H1 (cell line): ENCODE results near the gene SPPL3. TPM values are rescaled to one million over a fixed set of nuclear protein-coding genes. Genes with fewer than 3 reads are reported as not detected.

Source experiments
- CTCF ChIA-PET: fragments of 300-600 bp; sonication (Branson Sonifier 250); formaldehyde crosslinking; loops from one replicate; lab custom pipeline; 2021; ENCODE audit not compliant: partially characterized antibody; lab: Charles Lee
- POLR2A ChIA-PET: fragments of 300-600 bp; sonication (Branson Sonifier 250); formaldehyde crosslinking; loops from one replicate; lab custom pipeline; 2021; ENCODE audit warnings: inconsistent platforms; ENCODE audit not compliant: partially characterized antibody; lab: Charles Lee
- DNase-seq, 2 experiments: peaks; one replicate each; pipeline versions ENCODE4 v3.0.0 to v3.0.0-alpha.2; 2010 to 2022; ENCODE audit warnings: low spot score in 2 of 2, low read depth in 1 of 2, mixed read lengths in 1 of 2
- FAIRE-seq: peaks from 2 replicates; lab custom pipeline; 2011; peaks lifted over from hg19 to GRCh38; lab: Jason Lieb, UNC
- H2AFZ ChIP-seq: 2 replicates; pipeline ENCODE4 v1.8.1; 2012; ENCODE audit warnings: low read length, inconsistent platforms
- H2AK5ac ChIP-seq: 2 replicates; pipeline ENCODE4 v1.6.1; 2013; ENCODE audit warnings: low read depth, low read length
- H2BK120ac ChIP-seq: replicated peaks from 2 replicates; pipeline ENCODE3; 2013; ENCODE audit warnings: low read depth, low read length, inconsistent platforms
- H2BK12ac ChIP-seq: 2 replicates; pipeline ENCODE4 v1.6.1; 2013; ENCODE audit warnings: low read depth, low read length
- H2BK15ac ChIP-seq: 2 replicates; pipeline ENCODE4 v1.6.1; 2013; ENCODE audit warnings: low read length
- H2BK20ac ChIP-seq: 2 replicates; pipeline ENCODE4 v1.6.1; 2013; ENCODE audit warnings: low read length
- H2BK5ac ChIP-seq: 2 replicates; pipeline ENCODE4 v1.6.1; 2013; ENCODE audit warnings: low read depth, low read length
- H3K14ac ChIP-seq: 2 replicates; pipeline ENCODE4 v1.6.1; 2013; ENCODE audit warnings: inconsistent platforms; ENCODE audit not compliant: insufficient read length
- H3K18ac ChIP-seq: 2 replicates; pipeline ENCODE4 v1.6.1; 2013; ENCODE audit warnings: low read length; ENCODE audit errors: extremely low read depth
- H3K23ac ChIP-seq: 2 replicates; pipeline ENCODE4 v1.6.1; 2013; ENCODE audit warnings: inconsistent platforms; ENCODE audit not compliant: insufficient read length
- H3K23me2 ChIP-seq: 2 replicates; pipeline ENCODE4 v1.6.1; 2013; ENCODE audit warnings: low read depth, low read length
- H3K27ac ChIP-seq: 2 replicates; pipeline ENCODE4 v1.6.1; 2011; ENCODE audit warnings: low read depth, low read length, inconsistent platforms
- H3K27me3 ChIP-seq, 4 experiments: replicated peaks in 1 of 4; 1 replicate in 1 of 4; 2 replicates in 3 of 4; pipeline versions ENCODE4 v1.6.1 to v1.8.1; 2011 to 2013; ENCODE audit warnings: low read length in 3 of 4, mild to moderate bottlenecking in 3 of 4, inconsistent platforms in 2 of 4, mixed read lengths in 2 of 4, moderate library complexity in 1 of 4; ENCODE audit not compliant: control insufficient read depth in 3 of 4, insufficient read depth in 3 of 4; ENCODE audit errors: extremely low read depth in 1 of 4
- H3K36me3 ChIP-seq, 4 experiments: 2 replicates each; pipeline versions ENCODE4 v1.6.1 to v1.8.1; 2011 to 2013; ENCODE audit warnings: mild to moderate bottlenecking in 4 of 4, low read length in 3 of 4, moderate library complexity in 2 of 4, control low read depth in 1 of 4, inconsistent platforms in 1 of 4; ENCODE audit not compliant: insufficient read depth in 4 of 4, control insufficient read depth in 2 of 4
- H3K4ac ChIP-seq: replicated peaks from 2 replicates; pipeline ENCODE3; 2013; ENCODE audit warnings: low read length, low read depth, mixed read lengths, inconsistent platforms; ENCODE audit not compliant: insufficient read length
- H3K4me1 ChIP-seq, 4 experiments: replicated peaks in 1 of 4; 1 replicate in 1 of 4; 2 replicates in 3 of 4; pipeline versions ENCODE4 v1.6.1 to v1.8.1; 2011 to 2013; ENCODE audit warnings: low read length in 3 of 4, inconsistent platforms in 2 of 4, mixed read lengths in 1 of 4; ENCODE audit not compliant: insufficient read depth in 4 of 4, control insufficient read depth in 3 of 4
- H3K4me2 ChIP-seq, 2 experiments: 2 replicates each; pipeline versions ENCODE4 v1.6.1 to v1.8.1; 2011 to 2013; ENCODE audit warnings: low read depth in 2 of 2, low read length in 2 of 2, control low read depth in 1 of 2, inconsistent platforms in 1 of 2, mild to moderate bottlenecking in 1 of 2; ENCODE audit not compliant: insufficient read depth in 1 of 2
- H3K4me3 ChIP-seq, 4 experiments: fragments of 200-600, 300-600 bp in 1 of 4; sonication (generic), shearing (Covaris generic), sonication (Bioruptor Twin) in 1 of 4; 2 replicates each; pipeline versions ENCODE4 v1.5.1 to v1.8.1; 2011 to 2016; ENCODE audit warnings: low read length in 4 of 4, low read depth in 3 of 4, control low read depth in 2 of 4, inconsistent platforms in 2 of 4, mild to moderate bottlenecking in 2 of 4, mixed read lengths in 1 of 4, moderate library complexity in 1 of 4; ENCODE audit not compliant: insufficient read depth in 2 of 4; ENCODE audit errors: extremely low read depth in 1 of 4
- H3K56ac ChIP-seq: replicated peaks from 2 replicates; pipeline ENCODE3; 2013; ENCODE audit warnings: low read depth, mild to moderate bottlenecking, mixed read lengths, low read length, inconsistent platforms; ENCODE audit not compliant: insufficient read length
- H3K79me1 ChIP-seq: 2 replicates; pipeline ENCODE4 v1.6.1; 2013; ENCODE audit warnings: low read depth, low read length, control low read depth
- H3K79me2 ChIP-seq, 2 experiments: 2 replicates each; pipeline versions ENCODE4 v1.6.1 to v1.8.1; 2012 to 2013; ENCODE audit warnings: low read length in 2 of 2, mild to moderate bottlenecking in 2 of 2, inconsistent platforms in 1 of 2; ENCODE audit not compliant: insufficient read depth in 2 of 2, control insufficient read depth in 1 of 2
- H3K9ac ChIP-seq, 4 experiments: replicated peaks in 1 of 4; 1 replicate in 1 of 4; 2 replicates in 3 of 4; pipeline versions ENCODE4 v1.6.1 to v1.8.1; 2011 to 2013; ENCODE audit warnings: low read depth in 3 of 4, low read length in 3 of 4, control low read depth in 2 of 4, mild to moderate bottlenecking in 2 of 4, moderate library complexity in 2 of 4, inconsistent platforms in 1 of 4; ENCODE audit errors: extremely low read depth in 1 of 4
- H3K9me3 ChIP-seq, 2 experiments: 2 replicates each; pipeline versions ENCODE4 v1.6.1 to v1.8.1; 2012 to 2013; ENCODE audit warnings: mild to moderate bottlenecking in 2 of 2, moderate library complexity in 2 of 2, control low read depth in 1 of 2, inconsistent platforms in 1 of 2, low read depth in 1 of 2, low read length in 1 of 2, mixed read lengths in 1 of 2; ENCODE audit not compliant: insufficient read depth in 2 of 2
- H4K20me1 ChIP-seq, 2 experiments: replicated peaks in 1 of 2; 2 replicates each; pipeline versions ENCODE3 to v1.8.1; 2011 to 2013; ENCODE audit warnings: inconsistent platforms in 2 of 2, low read length in 2 of 2, mild to moderate bottlenecking in 1 of 2; ENCODE audit not compliant: insufficient read depth in 2 of 2, control insufficient read depth in 1 of 2
- H4K5ac ChIP-seq: 2 replicates; pipeline ENCODE4 v1.6.1; 2013; ENCODE audit warnings: low read length, low read depth, mixed read lengths, inconsistent platforms; ENCODE audit not compliant: insufficient read length
- H4K8ac ChIP-seq: 2 replicates; pipeline ENCODE4 v1.8.0; 2013; ENCODE audit warnings: mild to moderate bottlenecking, moderate library complexity, low read length, inconsistent platforms; ENCODE audit not compliant: insufficient read depth; ENCODE audit errors: extremely low read depth
- H4K91ac ChIP-seq: replicated peaks from 2 replicates; pipeline ENCODE3; 2013; ENCODE audit warnings: low read length, mixed read lengths, inconsistent platforms; ENCODE audit not compliant: insufficient read length
- SIX5 ChIP-seq: IDR thresholded peaks from 2 replicates; pipeline ENCODE4 v1.6.1; 2011; ENCODE audit warnings: mild to moderate bottlenecking, low read depth, low read length
- WGBS, 2 experiments: shearing (Covaris generic) in 1 of 2; methylation state at CpG; one replicate each; pipeline versions ENCODE4 v1.1.6 to v1.1.7; 2013 to 2015; ENCODE audit warnings: low lambda C conversion rate in 2 of 2, mixed read lengths in 2 of 2, inconsistent platforms in 1 of 2, low coverage in 1 of 2, missing lambda C conversion rate in 1 of 2; ENCODE audit not compliant: insufficient replicate concordance in 2 of 2, insufficient coverage in 1 of 2, insufficient read length in 1 of 2; ENCODE audit errors: extremely low coverage in 1 of 2, missing lambda C conversion rate in 1 of 2; 5-methylcytosine and 5-hydroxymethylcytosine counted together
- polyA plus RNA-seq, 7 experiments: library from polyadenylated mRNA; depleted of rRNA in 3 of 7; stranded (reverse) in 5 of 7; unstranded in 2 of 7; fragments of >200 nt in 5 of 7; fragments of 200-250 nt in 2 of 7; gene quantifications; 1 replicate in 5 of 7; 2 replicates in 1 of 7; 4 replicates in 1 of 7; pipeline versions ENCODE4 v1.2.1 to v1.2.3, GENCODE V29; 2011 to 2013; ENCODE audit warnings: missing spikeins in 2 of 7, mixed read lengths in 2 of 7
- total RNA-seq: library from RNA; stranded (reverse); fragmentation: NEBNext Ultra II Directional; extraction: Animal tissue kit (Norgen Biotek cat#: 25700); gene quantifications from 2 replicates; pipeline ENCODE4 v1.2.1, GENCODE V29; 2021

SPPL3 gene
- total and polyA plus RNA-seq, 2 of the 8 experiments (the other 6 are each of a cell fraction or from before 2014, with no cell fraction given): 27.3 to 48.4 TPM

GRCh38 chr12:120733574-120733973, 170.6 kb downstream of the SPPL3 start:
- no peaks in the 10 kb centered on the region for H3K79me1 ChIP-seq
- H3K4me3 ChIP-seq: no peak overlapping the region
- H3K18ac ChIP-seq: no peak overlapping the region
- H3K27ac ChIP-seq: no peak overlapping the region
- H3K4me2 ChIP-seq: no peak overlapping the region
- FAIRE-seq (no peak), DNase-seq (no peak)
- H4K5ac ChIP-seq: no peak overlapping the region
- CTCF ChIA-PET: interaction anchor here (0.6 to 1.1 kb wide), 4 partner anchors 28 to 299 kb away, joined by 3 read pairs; partner anchors contain the start of gene POP5
- H4K91ac ChIP-seq: no peak overlapping the region
- no peaks in the 10 kb centered on the region for H3K4me1 ChIP-seq
- no peaks in the 10 kb centered on the region for H3K79me2 ChIP-seq
- H2BK20ac ChIP-seq: no peak overlapping the region
- H3K23me2 ChIP-seq: no peaks in the 10 kb centered on the region
- H3K14ac ChIP-seq: no peak overlapping the region
- H2BK120ac ChIP-seq: no peak overlapping the region
- H3K4ac ChIP-seq: no peak overlapping the region
- no peak overlapping the region for H2AFZ ChIP-seq
- H3K23ac ChIP-seq: no peak overlapping the region
- no peaks in the 10 kb centered on the region for H3K27me3 ChIP-seq
- H2BK12ac ChIP-seq: no peak overlapping the region
- H3K36me3 ChIP-seq: no peaks in the 10 kb centered on the region
- H4K8ac ChIP-seq: no peak overlapping the region
- no peak overlapping the region for H2AK5ac ChIP-seq
- no peak overlapping the region for H2BK15ac ChIP-seq
- H3K9me3 ChIP-seq: no peaks in the 10 kb centered on the region; a peak in 1 of 4 replicates
- no peak overlapping the region for H2BK5ac ChIP-seq
- H3K56ac ChIP-seq: no peak overlapping the region
- 87% methylated on average over 3 of the region's 3 CpGs; no CpG with 5 or more reads in 1 of the 2 experiments for WGBS, 2 experiments
- no peaks in the 10 kb centered on the region for H4K20me1 ChIP-seq
- no peak overlapping the region for H3K9ac ChIP-seq
- POLR2A ChIA-PET: no interaction called here
- TF ChIP-seq SIX5: no peak
